Stimulated activated CD8-positive, alpha-beta memory T cell treated with anti-CD3 and anti-CD28 coated beads, Interleukin-15, amount 100 ng/mL, for 1 hour (primary cell): ENCODE results near the gene HELZ.
"Not testable (repeated sequence)": the region's sequence is repeated elsewhere in the genome, so short reads cannot be mapped to it uniquely, and the experiment has no call there.

Experiments used
- DNase-seq: peaks from one replicate; pipeline ENCODE4 v3.0.0-alpha.2; 2020; ENCODE audit warnings: low read depth

The HELZ gene

GRCh38 chr17:67050066-67050465, 194.9 kb downstream of the HELZ start:
- no peak for DNase-seq

- DNase-seq: no peak
Observed at GRCh38 chr17:67049025-67049739, 195.8 kb downstream of the HELZ start.

GRCh38 chr17:67047382-67047781, 197.6 kb downstream of the HELZ start:
- DNase-seq: no peak

- DNase-seq: no peak
Observed at GRCh38 chr17:67046398-67046797, 198.6 kb downstream of the HELZ start.

DNA sequence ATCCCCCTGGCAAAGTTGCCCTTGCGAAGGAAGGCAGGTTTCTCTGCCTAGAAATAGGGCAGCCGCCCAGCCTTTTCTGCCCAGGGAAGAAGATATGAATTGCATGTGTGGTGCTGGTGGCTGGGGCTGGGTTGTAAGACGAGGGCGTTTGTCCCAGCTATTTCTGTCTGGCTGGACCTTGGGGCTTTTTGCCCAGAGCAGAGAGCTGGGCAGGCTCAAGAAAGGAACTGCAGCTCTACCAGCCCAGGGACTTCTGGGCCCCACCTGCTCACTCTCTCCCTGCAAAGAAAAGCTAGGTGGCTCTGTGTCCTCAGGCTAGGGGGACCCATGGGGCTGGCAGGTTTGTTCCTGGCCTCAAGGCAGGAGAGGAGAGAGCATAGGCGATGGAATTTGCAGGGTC, 200.1 kb downstream of the HELZ start:
- DNase-seq: no peak

GRCh38 chr17:67044016-67044772, 200.8 kb downstream of the HELZ start, which contains the start of gene CACNG1:
Gene CACNG1, plus strand, starts transcription at chr17:67044554. Its CDS starts 107 bp downstream, at chr17:67044661.
- DNase-seq: no peak

GRCh38 chr17:67043283-67043682, 201.7 kb downstream of the HELZ start:
- DNase-seq: no peak

DNA sequence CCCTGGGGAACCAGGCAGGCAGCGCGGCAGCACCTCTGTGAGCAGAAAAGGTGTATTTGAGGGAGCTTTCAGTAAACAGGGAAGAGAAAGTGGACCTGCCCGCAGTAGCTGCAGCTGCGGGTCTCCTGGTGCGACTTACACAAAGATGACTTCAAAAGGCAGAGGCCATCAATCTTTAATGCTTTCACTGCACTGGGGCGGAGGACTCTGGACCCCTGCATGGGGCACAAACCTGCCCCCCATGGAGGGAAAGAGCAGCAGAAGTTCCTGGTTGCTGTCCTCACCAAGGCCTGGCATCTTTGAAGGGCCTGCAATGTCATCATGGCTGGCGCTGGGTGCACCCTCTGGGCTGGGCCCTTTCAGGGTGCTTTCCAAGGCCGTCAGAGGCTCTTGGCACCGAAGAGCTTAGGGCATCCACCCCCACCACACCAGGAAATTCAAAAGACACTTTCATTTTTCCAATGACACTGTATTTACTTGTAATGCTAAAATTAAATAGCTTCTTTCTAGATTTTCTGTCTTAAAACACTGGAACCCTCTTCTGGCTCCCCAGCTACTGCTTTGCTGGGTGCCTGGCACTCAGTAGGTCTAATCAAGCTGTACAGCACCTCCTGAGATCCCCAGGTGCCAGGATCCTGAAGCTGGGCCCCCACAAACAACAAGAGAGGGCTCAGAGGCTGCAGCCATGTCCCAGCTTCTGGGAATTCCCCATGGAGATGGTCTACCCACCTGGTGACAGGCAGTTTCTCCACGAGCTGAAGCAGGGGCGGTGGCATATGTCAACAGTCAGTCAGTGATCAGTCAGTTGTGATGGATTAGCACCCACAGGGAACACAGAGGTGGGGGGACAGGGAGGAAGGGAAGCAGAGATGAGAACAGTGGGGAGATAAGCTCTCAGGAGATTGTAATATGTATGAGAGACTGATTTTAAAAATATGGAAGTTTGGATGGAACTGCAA, 202.8 kb downstream of the HELZ start:
- no peak for DNase-seq

DNA sequence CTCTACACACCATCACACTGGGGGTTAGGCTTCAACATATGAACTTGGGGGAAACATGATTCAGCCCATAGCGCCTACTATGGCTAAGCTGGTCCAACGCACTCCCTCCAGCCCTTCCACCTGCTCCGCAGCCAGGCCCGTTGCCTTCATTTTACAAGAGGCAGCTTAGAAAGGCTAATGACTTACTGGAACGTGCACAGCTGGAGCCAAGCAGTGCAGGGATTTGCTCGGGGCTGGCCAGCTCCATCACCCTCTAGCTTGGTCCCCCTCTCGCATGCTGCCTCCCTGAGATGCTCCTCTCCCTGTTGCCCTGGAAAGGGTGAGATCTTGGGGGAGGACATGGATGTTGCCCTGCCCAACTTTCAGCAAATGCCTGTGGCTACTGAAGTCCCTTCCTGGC, 203.5 kb downstream of the HELZ start:
- DNase-seq: no peak

DNA sequence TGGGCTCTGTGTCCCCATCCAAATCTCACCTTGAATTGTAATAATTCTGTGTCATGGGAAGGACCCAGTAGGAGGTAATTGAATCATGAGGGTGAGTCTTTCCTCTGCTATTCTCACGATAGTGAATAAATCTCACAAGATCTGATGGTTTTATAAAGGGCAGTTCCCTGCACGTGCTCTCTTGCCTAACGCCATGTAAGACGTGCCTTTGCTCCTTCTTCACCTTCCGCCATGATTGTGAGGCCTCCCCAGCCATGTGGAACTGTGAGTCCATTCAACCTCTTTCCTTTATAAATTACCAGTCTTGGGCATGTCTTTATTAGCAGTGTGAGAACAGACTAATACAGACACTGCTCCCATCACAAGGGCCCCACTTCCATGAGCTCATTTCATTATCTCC, 203.9 kb downstream of the HELZ start:
- not testable (repeated sequence) for DNase-seq

DNA sequence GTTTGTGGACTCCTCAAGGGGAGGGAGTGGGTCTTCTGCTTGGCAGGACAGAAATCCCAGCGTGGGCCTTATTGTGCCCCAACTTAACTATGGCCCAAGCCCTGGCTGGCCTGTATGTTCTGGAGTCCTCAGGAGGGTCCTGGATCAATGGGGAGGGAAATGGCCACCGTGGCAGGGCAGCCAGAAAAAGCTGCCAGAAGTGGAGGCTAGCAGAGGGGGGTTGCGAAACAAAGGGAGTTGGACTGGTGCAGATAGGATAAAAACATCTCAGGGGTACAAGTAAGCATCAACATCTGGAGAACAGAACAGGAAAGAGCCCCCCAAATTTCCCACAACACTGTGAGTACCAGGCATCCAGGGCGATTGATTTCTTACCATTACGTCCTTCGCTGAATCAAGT, 204.3 kb downstream of the HELZ start:
- DNase-seq: no peak

GRCh38 chr17:67038861-67039365, 206.1 kb downstream of the HELZ start:
- DNase-seq: no peak

DNA sequence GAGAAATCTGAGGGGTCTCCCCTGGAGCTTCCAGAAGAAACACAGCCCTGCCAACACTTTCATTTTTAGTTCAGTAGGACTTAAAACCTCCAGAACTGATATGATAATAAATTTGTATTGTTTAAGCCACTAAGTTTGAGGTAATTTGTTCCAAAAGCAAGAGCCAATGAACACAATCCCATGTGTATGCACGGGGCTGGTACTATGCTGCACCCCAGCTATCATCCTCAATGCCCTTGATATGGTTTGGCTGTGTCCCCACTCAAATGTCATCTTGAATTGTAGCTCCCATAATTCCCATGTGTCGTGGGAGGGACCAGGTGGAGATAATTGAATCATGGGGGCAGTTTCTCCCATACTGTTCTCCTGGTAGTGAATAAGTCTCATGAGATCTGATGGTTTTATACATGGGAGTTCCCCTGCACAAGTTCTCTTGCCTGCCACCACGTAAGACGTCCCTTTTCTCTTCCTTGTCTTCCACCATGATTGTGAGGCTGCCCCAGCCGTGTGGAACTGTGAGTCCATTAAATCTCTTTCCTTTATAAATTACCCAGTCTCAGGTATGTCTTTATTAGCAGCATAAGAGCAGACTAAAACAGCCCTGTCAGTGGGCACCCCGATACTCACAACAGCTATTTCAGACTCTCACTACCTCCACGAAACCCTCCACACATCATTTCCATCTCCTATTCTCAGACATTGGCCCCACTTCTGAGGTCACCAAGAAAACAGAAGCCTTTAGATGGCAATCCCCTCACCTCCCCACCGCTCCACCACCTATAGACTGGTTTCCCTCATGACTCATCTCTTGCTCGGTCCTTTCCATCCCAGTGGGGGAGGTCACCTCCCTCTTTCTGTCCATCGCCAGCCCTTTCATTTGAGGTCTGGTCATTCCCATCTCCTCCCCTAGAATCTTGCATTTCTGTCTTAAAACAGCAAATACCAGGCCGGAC, 209.6 kb downstream of the HELZ start:
- DNase-seq: no peak

- DNase-seq: no peak
Observed at GRCh38 chr17:67033613-67034012, 211.4 kb downstream of the HELZ start.

DNA sequence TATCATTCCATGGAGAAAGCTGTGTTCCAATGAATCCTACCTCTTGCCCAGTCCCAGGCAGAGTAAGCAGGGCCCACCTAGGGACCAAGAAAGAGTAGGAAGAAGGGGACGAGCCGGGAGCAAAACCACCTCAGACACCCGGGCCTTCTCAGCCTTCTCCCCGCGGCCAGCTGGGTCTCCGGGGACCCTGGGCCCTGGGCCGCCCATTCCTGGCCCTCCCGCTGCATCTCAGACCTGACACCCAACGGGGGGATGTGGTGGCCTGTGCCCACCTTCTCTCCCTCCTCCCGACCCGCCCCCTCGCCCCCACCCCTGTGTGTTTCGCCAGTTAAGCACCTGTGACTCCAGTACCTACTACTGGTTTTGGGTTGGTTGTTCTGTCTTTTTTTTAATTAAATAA, 212.0 kb downstream of the HELZ start:
- no peak for DNase-seq

GRCh38 chr17:67032382-67032781, 212.6 kb downstream of the HELZ start:
- DNase-seq: no peak

- DNase-seq: no peak
Observed at GRCh38 chr17:67030641-67031040, 214.4 kb downstream of the HELZ start.

- DNase-seq: no peak
Observed at GRCh38 chr17:67027031-67027628, 217.9 kb downstream of the HELZ start.

DNA sequence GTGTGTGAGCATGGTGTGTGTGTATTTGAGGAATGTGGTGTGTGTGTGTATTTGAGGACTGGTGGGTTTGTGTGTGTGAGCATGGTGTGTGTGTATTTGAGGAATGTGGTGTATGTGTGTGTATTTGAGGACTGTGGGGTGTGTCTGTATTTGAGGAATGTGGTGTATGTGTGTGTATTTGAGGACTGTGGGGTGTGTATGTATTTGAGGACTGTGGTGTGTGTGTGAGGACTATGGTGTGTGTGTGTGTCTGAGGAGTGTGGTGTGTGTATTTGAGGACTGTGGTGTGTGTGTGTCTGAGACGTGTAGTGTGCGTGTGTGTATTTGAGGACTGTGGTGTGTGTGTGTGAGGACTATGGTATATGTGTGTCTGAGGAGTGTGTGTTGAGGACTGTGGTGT, 218.7 kb downstream of the HELZ start:
- no peak for DNase-seq

- DNase-seq: no peak
Observed at GRCh38 chr17:67025216-67025792, 219.7 kb downstream of the HELZ start.
